Esophagus muscularis mucosa (tissue), 4 donors: ENCODE data around the gene AJM1. TPM values are rescaled to one million over a fixed set of nuclear protein-coding genes. Genes with fewer than 3 reads are reported as not detected.
A peak's percentile ranks its signal among the peaks of the same experiment; 100 is the strongest.
"Not testable (repeated sequence)": the region's sequence is repeated elsewhere in the genome, so short reads cannot be mapped to it uniquely, and the experiment has no call there.

ENCODE experiments used
- DNase-seq: peaks from one replicate; pipeline ENCODE4 v3.0.0-alpha.2; 2017; ENCODE audit errors: extremely low spot score
- H3K27ac ChIP-seq, 4 donors: fragments of 200-600 bp; sonication (generic); replicated peaks in 1 of 4; 1 replicate in 3 of 4; 2 replicates in 1 of 4; pipeline ENCODE4 v1.5.1; 2016 to 2019; ENCODE audit warnings: mild to moderate bottlenecking in 1 of 4
- H3K27me3 ChIP-seq, 4 donors: fragments of 200-600 bp; sonication (generic); one replicate each; pipeline versions ENCODE4 v1.5.1 to v1.6.0; 2016 to 2019
- H3K36me3 ChIP-seq, 4 donors: fragments of 200-600 bp; sonication (generic); one replicate each; pipeline ENCODE4 v1.5.1; 2016 to 2019
- H3K4me1 ChIP-seq, 4 donors: fragments of 200-600 bp; sonication (generic); one replicate each; pipeline ENCODE4 v1.5.1; 2016 to 2019
- H3K4me3 ChIP-seq, 4 donors: fragments of 200-600 bp; sonication (generic); 1 replicate in 2 of 4; 2 replicates in 2 of 4; pipeline ENCODE4 v1.5.1; 2016 to 2019; ENCODE audit warnings: mild to moderate bottlenecking in 4 of 4, moderate library complexity in 1 of 4
- H3K9me3 ChIP-seq, 4 donors: fragments of 200-600 bp; sonication (generic); 1 replicate in 3 of 4; 2 replicates in 1 of 4; pipeline ENCODE4 v1.5.1; 2016 to 2019
- EP300 ChIP-seq: sonication (generic); formaldehyde crosslinking; IDR thresholded peaks from one replicate; pipeline ENCODE4 v1.6.1; 2017; ENCODE audit warnings: antibody characterized with exemption
- POLR2A ChIP-seq: fragments of 450-650 bp; IDR thresholded peaks from one replicate; pipeline ENCODE4 v1.6.1; 2017; ENCODE audit warnings: antibody characterized with exemption, moderate library complexity, mild to moderate bottlenecking, low read depth
- POLR2AphosphoS5 ChIP-seq, 2 donors: sonication (generic); formaldehyde crosslinking; IDR thresholded peaks; one replicate each; pipeline ENCODE4 v1.6.1; 2017; ENCODE audit warnings: antibody characterized with exemption in 2 of 2
- WGBS: methylation state at CpG from one replicate; pipeline ENCODE4 v1.1.5; 2018; 5-methylcytosine and 5-hydroxymethylcytosine counted together
- intact Hi-C: fragments of 100-400 bp; cut with DNase I; formaldehyde crosslinking; loops from one replicate; pipeline ENCODE4 v1.15.1; 2023
- total RNA-seq, 4 donors: library from RNA; depleted of rRNA; stranded (reverse); fragments of >200 nt; gene quantifications; one replicate each; pipeline versions ENCODE4 v1.1.0 to v1.2.1, GENCODE V29; 2016
- TF ChIP-seq, protein P1 (sequence below), 3 experiments: fragments of 200-600 bp in 2 of 3; fragments of 450-650 bp in 1 of 3; sonication (generic) in 2 of 3; IDR thresholded peaks; one replicate each; pipeline ENCODE4 v1.5.1; 2017 to 2019; ENCODE audit warnings: antibody characterized with exemption in 3 of 3, mild to moderate bottlenecking in 2 of 3, moderate library complexity in 1 of 3

Gene AJM1
- total RNA-seq, 4 donors from 2014 or later = 3.3 to 14.0 (median 11.4) TPM

DNA sequence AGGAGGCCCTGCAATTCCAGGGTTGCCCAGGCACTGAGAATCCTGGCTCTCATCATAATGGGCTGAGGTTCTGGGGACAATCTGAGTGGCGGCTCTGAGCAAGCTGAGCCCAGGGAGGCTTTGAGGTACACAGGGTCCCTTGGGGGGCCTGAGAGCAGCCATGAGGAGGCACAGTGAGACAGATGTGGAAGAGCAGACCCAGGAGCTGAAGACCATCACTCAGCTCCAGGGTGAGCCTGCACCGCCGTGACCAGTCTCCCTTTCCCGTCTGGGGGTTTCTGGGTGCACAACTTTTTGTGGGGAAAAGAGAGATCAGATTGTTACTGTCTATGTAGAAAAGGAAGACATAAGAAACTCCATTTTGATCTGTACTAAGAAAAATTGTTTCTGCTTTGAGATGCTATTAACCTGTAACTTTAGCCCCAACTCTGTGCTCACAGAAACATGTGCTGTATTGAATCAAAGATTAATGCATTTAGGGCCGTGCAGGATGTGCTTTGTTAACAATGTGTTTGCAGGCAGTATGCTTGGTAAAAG lies 46.0 kb upstream of the AJM1 start, which contains the start of gene CCDC183:
CCDC183 (plus strand) TSS at position 101 of the 537 bp plus-strand sequence; CDS start at position 161, 60 bp downstream.
- TF ChIP-seq POLR2AphosphoS5 (IDR thresholded peaks at IDR 0.05) (no peak), POLR2A (no peak), EP300 (no peak)
- TF ChIP-seq, protein P1, sequence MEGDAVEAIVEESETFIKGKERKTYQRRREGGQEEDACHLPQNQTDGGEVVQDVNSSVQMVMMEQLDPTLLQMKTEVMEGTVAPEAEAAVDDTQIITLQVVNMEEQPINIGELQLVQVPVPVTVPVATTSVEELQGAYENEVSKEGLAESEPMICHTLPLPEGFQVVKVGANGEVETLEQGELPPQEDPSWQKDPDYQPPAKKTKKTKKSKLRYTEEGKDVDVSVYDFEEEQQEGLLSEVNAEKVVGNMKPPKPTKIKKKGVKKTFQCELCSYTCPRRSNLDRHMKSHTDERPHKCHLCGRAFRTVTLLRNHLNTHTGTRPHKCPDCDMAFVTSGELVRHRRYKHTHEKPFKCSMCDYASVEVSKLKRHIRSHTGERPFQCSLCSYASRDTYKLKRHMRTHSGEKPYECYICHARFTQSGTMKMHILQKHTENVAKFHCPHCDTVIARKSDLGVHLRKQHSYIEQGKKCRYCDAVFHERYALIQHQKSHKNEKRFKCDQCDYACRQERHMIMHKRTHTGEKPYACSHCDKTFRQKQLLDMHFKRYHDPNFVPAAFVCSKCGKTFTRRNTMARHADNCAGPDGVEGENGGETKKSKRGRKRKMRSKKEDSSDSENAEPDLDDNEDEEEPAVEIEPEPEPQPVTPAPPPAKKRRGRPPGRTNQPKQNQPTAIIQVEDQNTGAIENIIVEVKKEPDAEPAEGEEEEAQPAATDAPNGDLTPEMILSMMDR (IDR thresholded peaks at IDR 0.05) = no peak
- H3K9me3 ChIP-seq = no peaks in the 10 kb centered on the region
- intact Hi-C loops = no loop called here
- H3K4me1 ChIP-seq = peaks cover 31 to 45% (median 36%) of the 10 kb centered on the region in 4 donors
- WGBS = 59% methylated on average over 5 of the region's 5 CpGs
- DNase-seq = no peak
- no peak within 1 kb of the TSS for H3K4me3 ChIP-seq
- peaks cover 6 to 54% (median 43%) of the 10 kb centered on the region in 4 donors for H3K27me3 ChIP-seq
- no peak within 1 kb of the TSS for H3K27ac ChIP-seq
- H3K36me3 ChIP-seq = peaks cover 0 to 22% (median 15%) of the 10 kb centered on the region in 4 donors

DNA sequence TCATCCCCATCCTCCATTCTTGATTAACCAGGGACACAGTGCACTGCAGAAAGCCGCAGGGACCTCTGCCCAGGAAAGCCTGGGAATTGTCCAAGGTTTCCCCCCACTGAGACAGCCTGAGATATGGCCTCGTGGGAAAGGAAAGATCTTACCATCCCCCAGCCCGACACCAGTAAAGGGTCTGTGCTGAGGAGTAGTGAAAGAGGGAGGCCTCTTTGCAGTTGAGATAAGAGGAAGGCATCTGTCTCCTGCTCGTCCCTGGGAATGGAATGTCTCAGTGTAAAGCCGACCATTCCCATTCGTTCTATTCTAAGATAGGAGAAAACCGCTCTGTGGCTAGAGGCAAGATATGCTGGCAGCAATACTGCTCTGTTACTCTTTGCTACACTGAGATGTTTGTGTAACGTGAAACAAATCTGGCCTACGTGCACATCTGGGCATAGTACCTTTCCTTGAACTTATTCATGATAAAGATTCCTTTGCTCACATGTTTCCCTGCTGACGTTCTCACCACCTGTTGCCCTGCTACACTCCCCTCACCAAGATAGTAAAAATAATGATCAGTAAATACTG lies 45.4 kb upstream of the AJM1 start:
- intact Hi-C loops, DNase-seq, H3K9me3 ChIP-seq, H3K4me3 ChIP-seq, H3K27ac ChIP-seq: not testable (repeated sequence)
- WGBS = 9% methylated on average over 10 of the region's 10 CpGs
- Histone ChIP-seq H3K36me3 (peaks cover 0 to 22% (median 15%) of the 10 kb centered on the region in 4 donors), H3K4me1 (peaks cover 28 to 44% (median 33%) of the 10 kb centered on the region in 4 donors), H3K27me3 (peaks cover 6 to 60% (median 49%) of the 10 kb centered on the region in 4 donors)

DNA sequence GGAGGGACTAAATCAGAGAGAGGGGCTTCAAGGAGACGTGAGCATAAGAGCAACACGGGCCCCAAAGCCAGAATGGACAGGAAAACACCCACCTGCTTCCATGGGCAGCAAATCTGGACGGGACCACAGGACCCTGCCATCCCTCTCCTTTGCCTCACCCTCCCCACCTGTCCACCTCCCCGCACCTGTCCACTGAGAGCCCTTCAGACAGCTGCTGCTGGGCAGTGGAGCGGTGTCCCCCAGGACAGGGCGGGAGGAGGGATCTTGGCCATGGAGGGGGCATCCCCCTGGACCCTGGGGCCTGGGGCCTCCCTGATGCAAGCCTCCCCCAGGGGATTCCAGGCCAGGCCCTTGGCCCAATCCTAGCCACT lies 43.6 kb upstream of the AJM1 start:
- no peak overlapping the region for H3K27ac ChIP-seq
- WGBS = 72% methylated on average over 3 of the region's 6 CpGs
- peaks cover 21 to 32% (median 23%) of the 10 kb centered on the region in 4 donors for H3K4me1 ChIP-seq
- peaks cover 6 to 72% (median 52%) of the 10 kb centered on the region in 4 donors for H3K27me3 ChIP-seq
- H3K4me3 ChIP-seq = no peak overlapping the region
- H3K9me3 ChIP-seq = no peaks in the 10 kb centered on the region
- TF ChIP-seq POLR2AphosphoS5 (IDR thresholded peaks at IDR 0.05) = no peak
- TF ChIP-seq, protein P1 (IDR thresholded peaks at IDR 0.05) = no peak
- TF ChIP-seq POLR2A = no peak
- no peak for TF ChIP-seq EP300
- no peak for DNase-seq
- peaks cover 0 to 8% (median 4%) of the 10 kb centered on the region in 4 donors for H3K36me3 ChIP-seq
- intact Hi-C loops = no loop called here

DNA sequence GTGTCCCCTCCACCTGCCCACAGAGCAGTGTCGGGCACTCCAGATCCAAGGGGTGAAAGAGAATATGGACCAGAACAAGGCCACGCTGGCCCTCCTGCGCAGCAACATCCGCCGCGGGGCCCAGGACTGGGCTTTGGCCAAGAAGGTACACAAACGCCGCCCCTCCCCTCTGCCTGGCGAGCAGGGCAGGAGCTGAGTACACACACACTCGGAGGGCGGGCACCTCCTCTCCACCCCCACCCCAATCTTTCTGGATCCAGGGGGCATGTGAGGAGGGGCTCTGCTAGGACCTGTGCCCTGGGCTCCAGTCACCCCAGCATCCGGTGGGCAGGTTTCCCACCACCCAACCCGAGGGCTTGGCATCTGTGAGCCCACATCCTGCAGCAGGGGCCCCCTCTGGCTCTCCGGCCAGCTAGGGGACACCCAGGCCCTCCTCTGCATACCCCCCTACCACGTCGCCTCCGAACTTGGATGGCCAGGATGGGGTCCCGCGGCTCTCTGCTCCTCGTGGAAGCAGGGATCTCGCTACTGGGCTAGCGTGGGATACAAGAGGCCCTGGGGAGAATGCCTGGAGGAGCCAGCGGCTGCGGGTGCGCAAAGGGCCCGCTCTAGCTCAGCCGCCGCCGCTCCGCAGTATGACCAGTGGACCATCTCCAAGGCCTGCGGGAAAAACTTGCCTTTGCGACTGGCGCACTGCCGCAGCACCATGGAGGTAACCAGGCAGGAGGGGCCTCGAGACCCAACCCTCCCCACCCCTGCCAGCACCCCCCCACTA lies 43.0 kb upstream of the AJM1 start:
- WGBS = 37% methylated on average over 10 of the region's 35 CpGs
- H3K36me3 ChIP-seq = peaks cover 0 to 5% (median 1%) of the 10 kb centered on the region in 4 donors
- H3K27me3 ChIP-seq = peaks cover 6 to 72% (median 52%) of the 10 kb centered on the region in 4 donors
- H3K4me3 ChIP-seq = peak overlapping the region; percentile 38 to 46 (median 44)
- no peak for DNase-seq
- H3K4me1 ChIP-seq = peaks cover 21 to 32% (median 23%) of the 10 kb centered on the region in 4 donors
- TF ChIP-seq POLR2A (no peak), EP300 (no peak), POLR2AphosphoS5 (IDR thresholded peaks at IDR 0.05) (no peak)
- TF ChIP-seq, protein P1 (IDR thresholded peaks at IDR 0.05) = no peak
- H3K9me3 ChIP-seq = no peaks in the 10 kb centered on the region
- intact Hi-C loops = no loop called here
- no peak overlapping the region for H3K27ac ChIP-seq
